Kidney glomerular epithelial cell (primary cell): ENCODE measurements around the gene LRRC14B.

Source experiments
- DNase-seq: peaks from one replicate; lab custom pipeline; 2025; lab: John Stamatoyannopoulos, UW

LRRC14B gene

GRCh38 chr5:174876-175465 is 16.3 kb upstream of the LRRC14B start:
- no peak for DNase-seq

DNA sequence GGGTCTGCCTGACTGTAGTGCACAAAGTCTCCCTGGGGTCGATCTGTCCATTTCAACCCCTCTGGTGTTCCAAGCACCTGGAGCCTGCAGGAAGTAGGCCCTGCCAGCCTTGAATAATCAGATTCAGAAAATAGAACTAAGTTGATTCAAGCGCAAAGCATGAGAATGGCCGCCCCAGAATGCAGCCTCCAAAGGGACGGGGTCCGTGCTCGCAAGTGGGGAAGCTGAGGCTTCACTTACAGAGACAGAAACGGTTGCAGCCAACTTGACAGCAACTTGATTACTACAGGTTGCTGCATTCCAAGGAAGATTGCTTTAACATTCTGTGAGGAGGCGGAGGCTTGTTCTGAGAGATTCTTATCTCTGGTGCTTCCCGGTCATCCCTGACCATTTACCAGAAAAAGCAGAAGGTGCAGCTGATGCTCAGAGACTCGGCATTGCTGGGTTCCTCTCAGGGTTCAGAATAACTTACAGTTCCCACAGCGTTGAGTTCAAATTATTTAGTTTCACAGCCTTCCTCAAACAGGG is 14.9 kb upstream of the LRRC14B start:
- DNase-seq, result no peak

- DNase-seq, result no peak
Observed at GRCh38 chr5:178110-178509, 13.2 kb upstream of the LRRC14B start.

DNA sequence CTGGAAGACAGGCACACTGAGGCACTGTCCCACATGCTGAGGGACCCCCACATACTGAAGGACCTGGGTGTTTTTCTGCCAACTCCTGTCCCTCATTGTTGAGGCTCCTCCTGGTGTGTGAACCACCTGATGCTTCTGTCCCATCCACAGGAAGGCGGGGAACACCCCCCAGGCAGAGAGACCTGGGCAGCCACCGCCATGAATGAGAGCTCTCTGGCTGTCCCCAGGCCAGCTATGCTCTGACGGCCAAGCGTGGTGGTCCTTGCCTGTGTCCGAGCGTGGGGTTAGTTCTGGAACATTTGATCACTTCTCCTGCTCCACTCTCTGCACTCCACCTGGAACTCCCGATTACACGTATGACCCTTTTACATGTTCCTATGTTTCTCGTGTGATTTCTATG is 11.9 kb upstream of the LRRC14B start:
- DNase-seq, result no peak

- no peak for DNase-seq
Observed at GRCh38 chr5:180286-180918, 10.9 kb upstream of the LRRC14B start.

DNA sequence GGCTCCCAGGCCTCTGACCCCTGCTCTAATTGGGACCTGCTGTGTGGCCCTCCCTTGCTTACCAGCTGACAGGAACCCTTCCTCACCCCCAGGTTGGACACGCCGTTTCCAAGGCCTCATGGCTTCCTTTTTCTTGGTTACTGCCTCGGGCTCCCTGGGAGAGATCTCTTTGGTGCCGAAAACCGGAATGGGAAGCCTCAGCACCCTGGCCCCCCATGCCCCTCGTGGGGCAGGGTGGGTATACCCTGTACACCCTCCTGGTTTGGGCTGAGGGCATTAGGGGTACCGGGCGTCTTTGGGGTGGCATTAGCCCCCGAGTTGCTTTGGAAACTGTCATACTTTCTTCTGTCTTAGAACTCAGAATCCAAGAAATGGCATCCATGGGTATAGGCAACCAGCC is 10.1 kb upstream of the LRRC14B start:
- no peak for DNase-seq

- no peak for DNase-seq
Observed at GRCh38 chr5:181566-181965, 9.7 kb upstream of the LRRC14B start.

GRCh38 chr5:182126-182525 is 9.2 kb upstream of the LRRC14B start:
- DNase-seq, result no peak

GRCh38 chr5:184471-184870 is 6.8 kb upstream of the LRRC14B start:
- DNase-seq, result no peak

DNA sequence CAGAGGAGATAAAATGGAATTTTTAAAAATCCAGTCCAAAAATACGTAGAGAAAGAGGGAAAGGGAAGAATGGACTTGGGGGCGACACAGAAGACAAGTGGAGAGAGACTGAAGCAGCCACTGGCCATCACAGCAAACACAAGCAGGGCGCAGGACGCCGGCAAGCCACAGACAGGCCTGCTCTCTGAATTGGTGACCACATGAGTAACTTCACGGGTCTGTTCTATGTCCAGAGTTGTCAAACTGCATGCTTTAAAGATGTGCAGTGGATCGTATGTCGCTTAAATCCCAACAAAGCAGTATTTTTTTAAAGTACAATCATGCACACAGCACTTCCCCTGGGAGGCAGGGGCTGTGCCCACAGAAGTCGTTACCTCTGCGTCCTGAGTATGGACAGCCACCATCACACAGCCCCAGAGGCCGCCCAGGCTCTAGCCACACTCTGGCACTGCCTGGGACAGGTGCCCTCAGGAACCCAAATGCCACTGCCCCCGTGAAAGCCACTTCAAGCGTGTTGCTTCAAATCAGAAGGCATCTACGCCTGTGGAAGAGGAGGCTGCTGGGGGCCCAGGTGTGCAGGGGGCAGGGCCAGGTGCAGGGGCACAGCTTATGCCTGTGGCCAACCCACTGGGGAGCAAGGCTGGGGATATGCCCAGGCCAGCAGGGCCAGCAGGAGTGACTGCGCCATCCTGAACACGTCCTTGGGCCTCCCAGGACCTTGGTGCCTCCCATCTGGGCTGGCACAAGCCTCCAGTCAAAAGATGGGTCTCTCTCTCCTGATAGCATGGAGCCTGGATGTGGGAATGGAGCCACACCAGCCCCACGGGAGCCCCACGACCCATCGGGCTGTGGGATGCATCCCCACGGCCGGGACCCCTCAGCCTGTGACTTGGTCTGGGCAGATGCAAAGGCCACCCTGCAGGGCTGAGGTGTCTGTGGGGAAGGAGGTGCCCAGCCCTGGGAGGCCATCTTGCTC is 5.9 kb upstream of the LRRC14B start:
- DNase-seq, result no peak

- DNase-seq, result no peak
Observed at GRCh38 chr5:186091-187041, 4.9 kb upstream of the LRRC14B start.

- no peak for DNase-seq
Observed at GRCh38 chr5:187042-187431, 4.3 kb upstream of the LRRC14B start.

- no peak for DNase-seq
Observed at GRCh38 chr5:187617-188451, 3.5 kb upstream of the LRRC14B start.

GRCh38 chr5:188488-189481 is 2.5 kb upstream of the LRRC14B start:
- peak; percentile 69 for DNase-seq

- DNase-seq, result no peak
Observed at GRCh38 chr5:189486-189885, 1.8 kb upstream of the LRRC14B start.

- DNase-seq, result no peak
Observed at GRCh38 chr5:189976-190365, 1.3 kb upstream of the LRRC14B start.

DNA sequence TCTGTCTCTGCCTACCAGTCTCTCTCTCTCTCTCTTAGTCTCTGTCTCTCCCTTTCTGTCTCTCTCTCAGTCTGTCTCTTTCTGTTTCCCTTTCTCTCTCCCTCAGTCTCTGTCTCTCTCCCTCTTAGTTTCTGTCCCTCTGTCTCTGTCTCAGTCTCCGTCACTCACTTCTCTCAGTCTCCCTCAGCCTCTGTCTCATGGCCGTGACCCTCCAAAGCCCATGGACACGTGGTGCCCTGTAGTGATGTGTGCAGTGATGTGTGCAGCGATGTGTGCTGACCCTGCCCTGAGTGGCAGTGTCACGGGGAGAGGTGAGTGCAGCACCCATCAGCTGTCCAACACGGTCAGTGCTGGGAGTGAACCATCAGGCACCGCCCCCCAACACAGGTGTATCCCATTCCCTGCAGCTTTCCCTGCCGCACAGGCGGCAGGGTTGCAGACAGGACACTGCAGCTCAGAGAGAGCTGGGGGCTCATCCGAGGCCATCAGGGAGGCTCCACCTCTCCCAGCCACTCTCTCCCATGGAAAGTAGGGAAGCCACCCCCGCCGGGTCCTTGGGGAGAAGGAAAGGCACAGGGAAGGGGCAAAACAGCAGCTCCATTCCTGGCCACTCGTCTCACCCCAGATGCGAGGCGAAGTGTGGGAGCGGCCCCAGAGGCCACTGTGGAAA is 794 bp upstream of the LRRC14B start:
- no peak for DNase-seq

DNA sequence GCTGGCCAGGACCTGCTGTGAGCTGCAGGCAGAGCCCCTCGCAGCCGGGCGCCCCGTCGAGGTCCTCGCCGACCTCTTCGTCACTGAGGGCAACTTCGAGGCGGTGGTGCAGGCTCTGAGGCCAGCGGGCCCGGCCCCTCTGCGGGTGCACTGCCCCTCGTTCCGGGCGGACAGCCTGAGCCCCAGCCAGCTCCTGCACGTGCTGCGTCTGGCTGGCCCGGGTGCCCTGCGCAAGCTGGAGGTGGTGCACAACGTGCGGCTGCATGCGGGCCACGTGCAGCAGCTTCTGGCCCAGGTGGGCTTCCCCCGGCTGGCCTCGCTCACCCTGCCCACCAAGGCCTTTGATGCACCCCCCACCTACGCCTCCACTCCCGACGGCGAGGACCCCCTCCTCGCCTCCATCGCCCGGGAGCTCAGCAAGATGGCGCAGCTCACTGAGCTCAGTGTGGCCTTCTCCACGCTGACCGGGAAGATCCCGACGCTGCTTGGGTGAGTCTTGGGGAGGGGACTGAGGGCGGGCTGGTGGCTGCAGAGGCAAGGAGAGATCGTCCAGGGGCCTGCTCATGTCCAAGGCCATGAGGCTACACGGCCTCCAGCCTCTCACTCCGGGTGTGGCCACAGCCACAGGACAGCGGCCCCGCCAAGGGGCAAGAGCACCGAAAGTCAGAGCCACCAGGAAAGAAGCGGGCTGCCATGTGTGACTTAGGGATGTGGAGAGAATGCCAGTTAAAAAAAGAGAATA is 825 bp downstream of the LRRC14B start:
- DNase-seq, result no peak
